Astrocyte of the hippocampus (primary cell): ENCODE results near the gene SPOCK1.
A peak's percentile ranks its signal among the peaks of the same experiment; 100 is the strongest.

Source experiments
- DNase-seq: peaks from one replicate; pipeline ENCODE4 v3.0.0; 2011; ENCODE audit warnings: low read depth, low spot score

SPOCK1 gene

DNA sequence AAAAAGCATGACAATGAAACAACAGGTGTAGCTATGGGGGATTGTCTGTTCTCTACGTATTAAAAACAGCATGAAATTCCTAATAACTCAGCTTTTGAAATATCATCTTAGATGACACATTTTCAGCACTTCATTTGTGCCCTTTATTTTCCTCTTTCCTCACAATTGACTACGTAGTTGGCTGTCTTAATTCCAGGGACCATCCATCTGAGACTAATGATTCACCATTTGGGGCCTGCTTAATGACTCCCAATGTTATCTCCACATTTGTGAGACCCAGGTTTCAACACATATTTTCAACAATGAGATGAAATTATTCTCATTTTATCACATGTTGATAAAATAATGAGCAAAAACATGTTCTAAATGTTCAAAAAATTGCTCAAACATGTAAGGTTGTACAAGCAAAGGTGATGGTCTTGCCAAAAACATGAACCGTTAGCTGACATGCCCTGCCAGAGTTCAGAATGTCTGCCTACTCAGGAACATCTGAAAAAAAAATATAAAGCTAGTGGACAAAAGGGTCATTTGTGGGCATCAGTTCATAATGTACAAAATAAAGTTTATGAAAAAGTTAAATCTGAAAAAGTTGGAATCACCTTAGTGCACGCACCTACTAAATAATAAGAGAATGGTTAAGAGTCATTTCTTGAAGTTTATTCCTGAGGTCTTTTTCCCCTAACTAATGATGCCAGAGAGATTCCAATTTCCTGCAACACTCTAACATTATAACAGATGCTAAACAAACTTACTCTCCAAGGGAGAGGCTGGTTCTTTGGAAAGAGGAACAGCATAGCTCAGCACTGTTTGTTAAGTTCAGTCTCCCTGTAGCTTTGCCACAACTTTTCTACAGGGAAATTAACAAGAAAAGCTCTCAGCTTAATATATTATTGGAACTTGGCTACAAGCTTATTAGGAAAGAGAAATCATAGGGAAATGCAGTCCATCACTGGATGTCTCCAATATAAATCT is 275.5 kb downstream of the SPOCK1 start:
- DNase-seq, result no peak

DNA sequence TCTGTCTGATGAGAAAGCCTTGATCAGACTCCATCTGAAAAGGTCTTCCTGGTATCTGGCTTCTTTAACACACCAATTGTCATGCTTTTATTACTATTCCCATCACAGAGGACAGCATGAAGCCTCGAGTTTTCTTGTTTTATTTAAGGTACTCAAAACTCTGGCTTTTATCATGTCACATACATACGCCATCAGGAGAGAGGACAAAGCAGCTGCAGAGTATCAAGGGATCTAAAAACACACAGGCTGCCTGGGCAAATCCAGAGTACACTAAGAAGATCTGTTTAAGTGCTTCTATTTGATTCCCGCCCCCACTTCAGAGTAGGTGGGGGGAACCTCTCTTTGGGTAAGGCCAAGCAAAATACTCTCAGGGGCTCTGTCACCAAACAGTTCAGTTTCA is 277.2 kb downstream of the SPOCK1 start:
- DNase-seq, result no peak

DNA sequence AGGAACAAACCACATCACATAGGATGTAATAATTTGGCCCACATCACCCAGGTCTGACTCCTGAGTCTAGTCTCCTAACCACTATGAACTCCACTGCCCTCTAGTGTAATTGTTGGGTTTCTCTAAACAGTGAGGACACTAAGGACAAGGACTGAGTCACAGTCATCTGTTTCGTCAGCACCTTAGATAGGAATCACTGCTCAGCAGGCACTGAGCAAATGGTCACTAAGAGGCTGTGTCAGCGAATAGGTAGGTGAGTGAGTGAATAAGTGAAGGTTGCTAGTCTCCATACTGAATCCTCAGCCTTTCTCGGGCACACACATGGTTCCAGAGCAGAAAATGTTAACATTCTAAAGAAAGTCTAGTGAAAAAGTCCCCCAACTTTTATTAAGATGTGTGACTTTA is 278.6 kb downstream of the SPOCK1 start:
- DNase-seq, result peak; percentile 73

DNA sequence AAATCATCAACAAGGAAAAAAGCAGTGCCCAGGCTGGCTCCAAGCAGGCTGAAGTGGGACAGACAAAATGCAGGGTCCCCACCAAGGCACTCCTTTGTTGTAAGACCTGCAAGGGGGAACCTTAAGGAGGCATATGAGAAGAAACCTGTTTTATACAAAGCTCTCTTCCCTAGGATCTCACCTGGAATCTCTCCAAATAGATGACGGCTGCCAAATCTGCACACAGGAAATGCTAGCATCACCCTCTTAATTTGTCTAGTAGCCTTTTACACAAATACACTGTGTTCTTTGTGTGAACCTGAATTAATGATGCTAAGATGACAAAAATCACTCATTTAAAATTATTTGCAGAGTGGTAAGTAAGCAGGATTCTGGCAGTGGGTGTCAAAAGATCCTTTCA is 280.2 kb downstream of the SPOCK1 start:
- DNase-seq, result peak; percentile 34

DNA sequence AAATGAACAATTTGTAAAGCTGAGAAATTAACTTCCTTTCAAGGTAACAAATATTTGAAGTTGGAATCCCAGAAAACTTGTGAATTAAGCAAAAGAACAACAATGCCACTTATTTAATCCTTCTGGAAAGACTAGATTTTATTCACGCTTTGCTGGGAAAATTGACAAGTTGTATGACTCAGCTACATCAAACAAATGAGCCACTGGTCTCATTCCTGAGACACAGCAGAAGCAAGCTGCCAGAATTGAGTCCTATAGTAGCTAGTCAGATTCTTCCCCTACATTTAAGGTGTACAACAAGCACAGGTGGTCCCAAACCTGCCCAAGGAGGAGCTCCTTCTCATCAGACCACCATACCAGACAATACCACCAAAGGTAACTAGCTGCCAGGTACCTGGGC is 280.7 kb downstream of the SPOCK1 start:
- DNase-seq, result peak; percentile 84

DNA sequence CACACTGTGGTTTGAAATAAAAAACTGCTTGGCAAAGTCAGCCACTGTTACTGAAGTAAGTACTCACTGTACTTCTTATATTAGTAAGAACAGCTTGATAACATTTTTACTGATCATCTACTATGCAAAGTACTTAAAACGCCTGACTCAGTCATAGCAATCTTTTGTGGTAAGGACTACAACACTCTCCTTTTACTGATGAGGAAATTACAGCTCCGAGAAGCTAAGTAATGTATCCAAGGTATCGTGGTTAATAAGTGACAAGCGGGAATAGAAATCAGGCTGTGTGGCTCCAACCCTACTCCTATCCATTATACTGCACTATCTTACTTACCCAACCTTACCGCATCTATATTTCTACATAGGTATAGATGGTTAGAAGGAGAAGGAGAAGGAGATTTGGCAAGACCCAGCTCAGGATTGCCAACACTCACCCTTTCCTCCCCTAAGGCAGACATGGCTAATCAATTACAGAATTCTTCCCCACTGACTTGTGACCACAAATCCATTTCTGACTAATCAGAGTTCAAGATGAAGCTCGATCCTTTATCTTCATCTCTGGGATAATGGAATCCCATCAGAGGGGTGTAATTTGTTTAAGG is 281.4 kb downstream of the SPOCK1 start:
- peak; percentile 51 for DNase-seq

DNA sequence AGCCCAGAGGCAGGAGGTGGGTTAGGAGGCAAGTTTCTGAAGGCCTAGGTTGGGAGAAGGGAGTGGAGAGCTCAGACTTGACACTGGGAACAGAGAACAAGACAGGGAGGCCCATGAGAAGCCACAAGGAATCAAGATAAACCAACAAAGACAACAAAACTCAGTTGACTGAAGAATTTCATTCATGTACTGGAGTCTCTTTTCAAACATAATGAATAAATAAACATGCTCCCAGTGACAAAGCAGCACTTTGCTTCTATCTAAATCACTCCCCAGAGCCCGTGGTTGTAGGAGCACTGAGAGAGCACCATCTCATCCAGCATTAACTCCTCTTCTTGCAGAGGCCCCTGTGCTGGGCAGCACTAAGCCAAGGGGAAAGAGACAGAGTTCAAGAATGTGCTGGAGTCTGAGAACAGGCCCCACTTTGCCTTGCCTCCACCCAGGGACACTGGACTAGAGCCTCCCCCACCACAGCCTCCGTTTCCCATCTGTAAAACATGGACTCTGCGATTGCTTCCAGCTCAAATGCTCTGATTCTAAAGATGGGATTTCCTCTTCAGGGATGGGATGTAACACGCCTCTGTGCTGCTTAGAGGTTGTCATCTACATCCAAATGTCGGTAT is 282.0 kb downstream of the SPOCK1 start:
- DNase-seq, result peak; percentile 26

DNA sequence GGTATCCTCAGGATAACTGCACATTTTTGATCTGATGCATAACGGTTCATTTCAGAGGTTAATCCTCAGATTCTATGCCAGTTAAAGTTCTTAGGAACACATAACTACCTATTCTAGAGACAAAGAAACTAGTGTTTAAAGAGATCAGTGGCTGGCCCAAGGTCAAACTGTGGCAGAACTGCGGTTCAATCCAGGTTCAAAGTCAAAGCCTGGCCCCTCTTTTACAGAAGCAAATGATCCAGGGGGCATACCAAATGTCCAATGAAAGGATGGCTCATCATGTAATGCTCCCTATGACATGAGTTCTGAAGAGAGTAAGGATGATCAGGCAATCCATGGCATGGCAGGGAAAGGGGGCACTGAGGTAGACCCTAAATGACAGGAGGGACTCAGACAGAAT is 283.3 kb downstream of the SPOCK1 start:
- DNase-seq, result no peak

DNA sequence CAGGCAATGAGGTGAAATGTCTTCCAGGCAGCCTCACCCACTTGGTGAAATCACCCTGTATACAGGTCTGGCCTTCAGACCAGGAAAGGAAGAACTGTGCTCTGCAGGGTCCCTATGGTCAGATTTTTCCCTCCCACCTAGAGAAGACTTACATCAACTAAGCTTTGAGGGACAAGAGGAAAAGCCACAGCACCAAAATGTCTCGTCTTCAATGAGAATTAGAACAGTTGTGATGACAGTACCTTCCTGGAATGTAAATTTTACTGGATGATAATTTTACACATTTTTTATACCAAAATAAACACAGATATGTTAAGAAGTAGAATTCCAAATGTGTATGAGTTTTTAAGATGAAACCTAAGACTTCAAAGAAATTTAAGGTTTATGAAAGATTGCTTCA is 283.9 kb downstream of the SPOCK1 start:
- no peak for DNase-seq

DNA sequence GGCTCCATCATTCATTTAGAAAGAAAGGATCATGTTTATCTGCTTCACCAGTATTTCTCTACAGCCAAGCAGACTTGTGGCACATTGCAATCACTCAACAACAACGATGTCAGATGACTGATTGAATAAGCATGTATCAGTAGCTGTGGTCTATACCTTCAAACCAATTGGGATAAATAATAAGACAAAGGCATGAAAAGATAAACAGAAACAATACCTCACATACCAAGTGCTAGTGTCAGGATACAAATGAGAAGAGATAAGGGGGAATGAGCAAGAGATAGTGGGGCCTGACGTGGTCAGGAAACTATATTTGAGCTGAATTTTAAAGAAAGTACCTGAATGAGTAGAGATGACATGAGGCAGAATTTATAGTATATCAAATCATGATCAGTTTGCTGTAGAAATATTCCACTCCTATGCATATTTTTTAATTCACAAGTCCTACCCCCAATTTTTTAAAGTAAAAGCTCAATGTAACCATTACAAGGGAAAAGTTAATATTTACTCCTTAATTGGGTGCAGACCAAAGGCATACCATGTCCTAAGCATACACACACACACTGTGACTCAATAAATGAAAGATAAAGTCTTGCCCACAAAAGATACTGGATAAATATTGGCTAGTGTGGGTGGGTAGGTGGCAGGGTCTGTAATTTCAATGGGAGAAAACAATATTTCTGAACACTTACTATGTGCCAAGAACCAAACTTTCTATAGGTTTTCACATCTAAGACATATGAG is 284.5 kb downstream of the SPOCK1 start:
- no peak for DNase-seq

DNA sequence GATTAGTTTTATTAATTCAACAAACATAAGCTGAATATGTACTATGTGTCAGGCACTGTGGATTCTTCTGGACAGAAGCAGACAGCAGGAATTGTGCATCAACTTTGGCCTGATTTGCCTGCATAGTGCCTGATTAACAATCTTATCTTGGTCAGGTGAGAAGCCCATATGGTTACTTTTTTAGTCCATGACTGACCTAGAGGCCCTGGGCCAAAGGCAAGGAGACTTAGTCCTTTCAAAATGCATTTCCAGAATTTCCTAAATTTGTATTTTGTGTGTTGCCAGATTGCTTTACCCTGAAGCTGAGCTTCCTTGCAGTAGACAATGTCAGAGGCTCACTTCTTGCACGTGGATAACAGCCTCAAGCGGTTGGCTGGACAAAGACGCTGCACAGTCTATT is 286.7 kb downstream of the SPOCK1 start:
- DNase-seq, result no peak

DNA sequence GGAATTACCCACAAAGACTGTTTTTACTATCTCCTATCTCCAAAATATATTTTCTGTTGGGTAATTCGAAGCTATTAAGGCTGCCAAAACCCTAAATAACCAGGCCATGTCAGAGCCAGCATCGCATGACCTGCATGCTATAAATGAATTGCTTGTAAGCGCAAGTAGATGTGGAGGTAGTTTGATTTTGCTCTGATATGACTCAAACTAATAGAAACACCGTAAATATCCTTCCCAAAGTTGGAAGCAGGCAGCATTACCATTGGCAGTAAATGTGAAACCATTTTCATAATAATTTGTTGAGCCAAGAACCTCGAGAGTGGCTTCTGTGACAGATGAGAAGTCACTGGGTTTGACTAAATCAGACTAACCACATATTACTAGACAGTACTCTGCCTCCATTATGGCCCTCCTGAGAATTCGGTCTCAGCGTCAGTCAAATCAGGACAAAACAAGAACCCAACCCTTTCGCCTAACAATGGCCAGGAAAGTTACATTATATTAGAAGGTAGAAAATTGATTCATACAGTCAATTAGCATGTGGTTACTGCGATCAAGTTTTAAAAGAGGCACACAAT is 289.8 kb downstream of the SPOCK1 start:
- DNase-seq, result no peak

DNA sequence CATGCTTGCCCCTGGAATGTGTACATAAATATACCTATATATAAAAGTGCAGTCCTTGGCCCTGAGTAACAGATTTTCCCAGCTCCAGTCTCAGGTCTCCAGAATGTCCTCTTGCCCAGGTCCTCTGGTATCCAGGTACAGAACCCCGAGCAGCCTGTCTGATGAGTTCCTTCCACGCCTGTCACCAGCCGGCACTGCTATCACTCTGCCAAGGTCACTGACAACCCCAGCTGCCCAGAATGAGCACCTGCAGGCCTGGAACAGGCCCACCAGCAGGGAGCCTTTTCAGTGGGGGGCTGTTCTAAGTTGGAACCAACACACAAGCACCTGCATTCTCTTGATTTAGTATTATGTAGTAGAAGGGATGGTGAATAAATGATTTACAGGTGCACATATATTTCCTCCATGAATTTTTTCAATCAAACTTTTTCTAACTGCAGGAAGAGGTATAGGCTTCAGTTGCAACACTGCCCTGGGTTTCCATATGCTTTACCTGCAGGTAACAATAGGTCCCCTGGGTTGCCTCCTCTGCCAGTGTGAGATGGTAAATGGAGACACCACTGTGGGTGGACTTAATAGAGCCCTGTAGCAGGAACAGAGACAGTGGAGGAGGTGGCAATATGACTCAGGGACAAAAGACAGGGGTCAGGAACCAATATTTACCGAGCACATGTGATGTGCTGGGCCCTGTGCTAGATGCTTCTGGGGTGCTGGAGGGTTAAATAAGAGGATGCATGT is 291.9 kb downstream of the SPOCK1 start:
- no peak for DNase-seq

DNA sequence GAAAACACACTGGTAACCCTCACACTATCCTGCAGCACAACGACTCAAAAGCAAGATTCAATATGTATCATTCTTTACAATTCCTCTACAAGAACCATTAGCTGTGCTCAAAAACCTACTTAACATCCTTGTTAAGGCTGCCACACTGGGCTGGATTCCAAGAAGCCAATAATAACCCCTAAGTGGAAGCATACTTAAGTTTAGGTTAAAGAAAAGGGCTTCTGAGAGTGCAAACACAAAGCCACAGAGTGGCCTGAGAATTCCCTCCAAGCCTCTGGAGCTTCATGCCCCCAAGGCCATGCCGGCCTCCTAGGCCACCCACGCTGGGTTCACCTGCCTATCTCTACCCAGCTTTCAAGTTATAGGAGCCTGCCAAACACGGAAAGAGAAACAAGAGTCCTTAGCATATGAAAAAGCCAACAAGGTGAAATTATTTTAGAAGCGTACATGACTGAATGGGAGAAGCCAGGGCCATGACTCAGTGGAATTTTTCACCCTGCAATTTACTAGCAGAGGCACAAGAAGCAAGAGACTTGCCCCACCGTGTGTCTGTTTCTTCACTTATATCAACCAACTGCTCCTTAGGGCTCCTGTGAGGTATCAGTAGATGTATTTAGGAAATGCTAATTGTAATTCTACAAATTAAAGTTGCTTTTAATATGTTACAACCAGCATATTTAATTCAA is 293.0 kb downstream of the SPOCK1 start:
- DNase-seq, result peak; percentile 85

DNA sequence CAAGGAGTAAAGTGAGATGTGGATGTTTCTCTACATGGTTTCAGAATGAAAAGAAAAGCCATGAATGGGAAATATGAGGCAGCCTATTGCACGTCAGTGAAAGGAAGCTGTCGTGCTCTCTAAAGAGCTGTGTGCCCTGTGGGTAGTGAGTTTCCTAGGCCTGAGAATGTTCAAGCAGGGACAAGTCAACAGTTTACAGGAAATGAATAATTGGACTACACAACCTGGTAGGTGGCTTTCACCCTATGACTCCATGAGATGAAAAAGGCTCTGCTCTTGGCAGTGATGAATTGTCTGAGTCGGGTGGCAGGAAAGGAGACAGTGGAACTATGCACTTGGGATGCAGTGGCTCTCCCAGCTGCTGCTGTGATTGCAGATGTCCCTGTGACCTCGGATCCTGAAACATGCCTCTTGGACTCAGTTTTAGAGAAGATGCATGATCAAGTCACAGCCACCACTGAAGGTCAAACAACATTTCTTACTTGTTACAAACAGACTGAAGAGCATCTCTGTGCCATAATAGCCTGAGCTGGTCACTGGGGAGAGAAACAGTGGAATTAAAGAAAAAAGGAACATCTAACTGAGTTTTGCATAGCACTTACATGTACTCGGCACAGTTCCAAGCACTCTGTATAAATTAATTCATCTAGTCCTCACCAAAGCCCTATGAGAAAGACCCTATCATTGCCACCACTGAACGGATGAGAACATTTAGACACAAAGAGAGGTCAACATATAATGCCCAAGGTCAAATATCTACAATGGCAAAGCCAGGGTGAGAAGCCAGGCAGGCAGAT is 293.7 kb downstream of the SPOCK1 start:
- peak; percentile 35 for DNase-seq

DNA sequence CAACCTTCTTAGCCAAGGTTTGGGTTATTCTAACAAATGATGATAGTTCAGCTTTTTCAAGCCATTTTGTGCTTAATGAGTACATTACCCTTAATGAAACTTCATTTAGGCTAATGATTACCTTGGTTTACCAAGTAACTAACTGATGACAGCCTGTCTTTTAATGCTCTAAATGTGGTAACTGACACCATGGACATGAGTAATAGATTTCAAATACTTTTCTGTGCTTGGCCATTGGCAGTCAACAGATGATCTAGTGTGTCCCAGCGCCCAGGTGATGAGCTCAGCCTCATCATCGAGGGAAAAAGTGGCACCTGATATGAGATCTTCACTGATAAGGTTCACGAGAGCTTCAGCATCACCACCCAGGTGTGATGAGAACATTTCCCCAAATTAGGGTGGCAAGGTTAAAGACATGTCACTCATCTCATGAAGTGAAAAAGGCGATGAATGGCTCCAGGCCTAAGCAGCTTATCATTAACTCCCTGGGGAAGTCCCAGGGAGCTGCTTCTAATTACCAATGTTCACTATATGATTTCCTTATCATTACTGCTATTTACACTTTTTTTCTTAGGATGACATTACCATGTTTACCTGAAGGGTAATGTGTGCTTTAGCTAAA is 296.0 kb downstream of the SPOCK1 start:
- no peak for DNase-seq

DNA sequence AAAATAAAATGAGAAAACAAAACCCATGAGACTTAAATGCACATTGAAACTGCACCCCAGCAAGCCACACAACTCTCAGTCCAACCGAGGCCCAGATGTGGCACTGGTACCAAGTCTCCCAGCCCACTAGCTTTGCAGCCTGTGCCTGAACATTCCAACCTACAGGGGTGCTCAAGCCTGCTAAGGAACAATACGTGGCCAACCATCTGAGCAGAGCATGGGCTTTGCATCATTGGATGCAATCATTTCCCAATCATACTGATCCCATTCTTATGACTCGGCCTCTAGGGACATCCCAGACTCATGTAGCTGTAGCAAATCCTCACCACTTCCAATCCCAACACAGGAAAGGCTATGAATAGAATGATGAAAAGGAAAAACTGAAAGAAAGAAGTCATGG is 297.2 kb downstream of the SPOCK1 start:
- no peak for DNase-seq

DNA sequence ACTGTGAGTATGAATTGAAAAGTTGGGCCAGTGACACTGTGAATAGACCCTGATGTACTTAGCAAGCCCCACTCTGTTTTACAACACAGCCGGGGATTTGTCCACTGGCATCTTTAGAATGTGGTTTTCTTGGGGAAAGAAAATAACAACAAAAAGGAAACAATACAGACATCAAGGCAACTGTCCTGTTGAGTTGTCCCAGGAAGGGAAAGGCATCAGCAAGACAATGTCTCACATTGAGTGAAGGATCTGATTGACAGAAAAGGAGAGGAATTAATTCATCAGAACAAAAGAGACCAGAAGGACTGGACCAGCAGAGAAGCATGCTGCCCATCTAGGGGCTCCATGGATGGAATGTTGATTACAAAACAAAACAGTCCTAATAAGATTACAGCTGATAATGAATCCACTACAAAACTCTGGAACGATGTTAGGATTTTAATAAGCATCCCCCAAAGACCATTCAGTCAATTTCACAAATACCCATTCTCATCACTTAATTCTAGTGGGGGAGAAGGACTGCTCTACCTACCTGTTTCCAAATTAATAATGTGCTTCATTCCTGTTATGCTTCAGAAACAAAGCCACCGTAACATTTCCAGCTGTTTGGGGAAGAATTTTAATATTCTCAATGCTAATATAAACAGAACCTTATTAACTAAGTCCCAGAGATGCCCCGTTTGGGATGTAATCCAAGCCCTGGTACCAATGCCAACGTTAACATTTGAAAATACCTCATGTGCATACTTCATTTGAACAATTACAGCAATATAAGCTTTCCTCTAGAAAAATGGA is 298.0 kb downstream of the SPOCK1 start:
- no peak for DNase-seq
